GM18951 (cell line): ENCODE data around the gene SPTBN4.
"Not testable (repeated sequence)": the region's sequence is repeated elsewhere in the genome, so short reads cannot be mapped to it uniquely, and the experiment has no call there.

Experiments
- POLR2A ChIP-seq: IDR thresholded peaks from 4 replicates; pipeline ENCODE4 v1.6.1; 2011; ENCODE audit warnings: mild to moderate bottlenecking; ENCODE audit not compliant: insufficient read length, insufficient read depth; ENCODE audit errors: extremely low read depth
- in situ Hi-C: fragments of 300-500 bp; cut with MboI; formaldehyde crosslinking; loops from one replicate; pipeline ENCODE4 v1.12.0; 2022; ENCODE audit warnings: low sequenced_read_pairs, mixed read lengths, inconsistent platforms; ENCODE audit not compliant: unreplicated experiment

SPTBN4 gene

DNA sequence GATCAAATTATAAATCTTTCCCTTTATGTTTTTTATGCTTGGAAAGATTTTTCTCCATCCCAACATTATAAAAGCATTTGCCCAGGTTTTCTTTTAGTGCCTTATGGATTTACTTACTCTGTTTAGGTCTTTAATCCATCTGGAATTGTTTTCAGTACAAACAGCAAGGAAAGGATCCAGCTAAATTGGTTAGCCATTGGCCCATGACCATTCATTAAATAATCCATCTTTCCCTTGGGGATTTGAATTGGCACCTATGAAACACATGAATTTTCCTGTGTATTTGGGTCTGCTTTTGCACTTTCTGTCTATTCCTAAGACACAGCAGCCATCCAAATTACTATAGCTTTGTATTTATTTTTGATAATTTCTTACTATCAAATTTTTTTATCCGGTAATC, 81.0 kb downstream of the SPTBN4 start:
- no peak for TF ChIP-seq POLR2A
- in situ Hi-C loops, result no loop called here

- TF ChIP-seq POLR2A, result no peak
- in situ Hi-C loops, result no loop called here
These were observed 82.4 kb downstream of the SPTBN4 start for GRCh38 chr19:40549007-40549708.

GRCh38 chr19:40550951-40551350, 84.2 kb downstream of the SPTBN4 start:
- TF ChIP-seq POLR2A, result no peak
- in situ Hi-C loops, result no loop called here

DNA sequence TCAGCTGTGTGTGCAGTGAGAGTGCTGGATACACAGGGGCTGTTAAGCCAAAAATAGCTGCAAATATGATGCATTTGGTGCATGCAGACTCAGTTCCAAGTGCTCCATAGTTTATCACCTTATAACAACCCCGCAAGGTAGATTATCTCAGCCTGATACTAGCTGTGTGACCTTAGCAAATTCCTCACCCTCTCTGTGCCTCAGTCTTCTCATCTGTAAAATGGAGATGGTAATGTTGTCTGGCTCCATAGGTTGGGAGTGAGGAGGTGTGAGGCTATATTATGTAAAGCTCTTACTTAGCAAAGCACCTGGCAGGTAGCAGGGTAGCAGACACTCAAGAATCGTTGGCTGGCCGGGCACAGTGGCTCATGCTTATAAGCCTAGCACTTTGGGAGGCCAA, 86.0 kb downstream of the SPTBN4 start:
- no peak for TF ChIP-seq POLR2A
- in situ Hi-C loops, result no loop called here

DNA sequence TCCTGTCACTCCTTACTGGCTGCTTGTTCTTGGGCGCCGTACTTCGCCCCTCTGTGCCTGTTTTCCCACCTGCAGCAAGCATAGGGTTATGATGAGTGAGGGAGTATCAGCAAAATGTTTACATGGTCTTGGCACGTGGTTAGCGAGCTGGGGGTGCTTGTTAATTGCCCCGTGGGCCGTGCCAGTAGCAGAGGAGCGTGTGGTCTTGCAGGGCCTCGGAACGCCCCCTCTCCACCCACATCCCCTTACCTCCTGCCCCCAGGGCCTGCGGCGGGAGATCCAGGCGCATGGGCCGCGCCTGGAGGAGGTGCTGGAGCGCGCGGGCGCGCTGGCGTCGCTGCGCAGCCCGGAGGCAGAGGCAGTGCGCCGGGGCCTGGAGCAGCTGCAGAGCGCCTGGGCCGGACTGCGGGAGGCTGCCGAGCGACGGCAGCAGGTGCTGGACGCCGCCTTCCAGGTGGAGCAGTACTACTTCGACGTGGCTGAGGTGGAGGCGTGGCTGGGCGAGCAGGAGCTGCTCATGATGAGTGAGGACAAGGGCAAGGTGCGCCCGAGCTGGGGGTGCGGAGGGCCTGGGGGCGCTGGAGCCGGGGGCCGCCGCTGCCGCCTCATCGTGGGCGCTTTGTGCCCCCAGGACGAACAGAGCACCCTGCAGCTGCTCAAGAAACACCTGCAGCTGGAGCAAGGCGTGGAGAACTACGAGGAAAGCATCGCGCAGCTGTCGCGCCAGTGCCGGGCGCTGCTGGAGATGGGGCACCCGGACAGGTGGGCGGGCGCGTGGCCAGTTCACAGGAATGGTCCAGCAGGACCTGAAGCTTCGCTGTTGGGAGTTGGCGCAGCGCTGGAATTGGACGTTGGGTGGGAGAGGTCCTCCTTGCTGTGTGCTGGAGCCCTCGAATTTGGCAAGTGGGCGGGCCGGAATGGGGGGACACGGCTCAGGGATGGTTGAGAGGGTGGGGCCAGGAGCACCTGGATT, 87.4 kb downstream of the SPTBN4 start:
- no peak for TF ChIP-seq POLR2A
- in situ Hi-C loops, result no loop called here

GRCh38 chr19:40555978-40556689, 89.3 kb downstream of the SPTBN4 start:
- TF ChIP-seq POLR2A, result no peak
- in situ Hi-C loops, result no loop called here

DNA sequence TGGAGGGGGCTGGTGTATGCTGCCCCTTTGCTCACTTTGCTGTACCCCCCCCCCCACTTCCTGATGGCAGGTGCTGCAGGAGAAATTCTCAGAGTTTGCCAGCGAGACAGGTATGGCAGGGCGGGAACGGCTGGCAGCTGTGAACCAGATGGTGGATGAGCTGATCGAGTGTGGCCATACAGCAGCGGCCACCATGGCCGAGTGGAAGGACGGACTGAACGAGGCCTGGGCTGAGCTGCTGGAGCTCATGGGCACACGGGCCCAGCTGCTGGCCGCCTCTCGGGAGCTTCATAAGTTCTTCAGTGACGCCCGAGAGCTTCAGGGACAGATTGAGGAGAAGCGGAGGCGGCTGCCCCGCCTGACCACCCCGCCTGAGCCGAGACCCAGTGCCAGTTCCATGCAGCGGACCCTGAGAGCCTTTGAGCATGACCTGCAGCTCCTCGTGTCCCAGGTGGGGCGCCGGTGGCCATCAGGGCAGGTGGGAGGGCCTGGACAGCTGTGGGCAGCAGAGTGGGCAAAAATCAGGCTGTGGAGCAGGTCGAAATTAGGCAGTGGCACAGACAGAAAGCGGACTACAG, 90.2 kb downstream of the SPTBN4 start:
- TF ChIP-seq POLR2A, result no peak
- in situ Hi-C loops, result no loop called here

- TF ChIP-seq POLR2A, result no peak
- in situ Hi-C loops, result no loop called here
These were observed 92.6 kb downstream of the SPTBN4 start for GRCh38 chr19:40559394-40559793.

GRCh38 chr19:40560092-40560507, 93.3 kb downstream of the SPTBN4 start:
- in situ Hi-C loops, result no loop called here
- no peak for TF ChIP-seq POLR2A

DNA sequence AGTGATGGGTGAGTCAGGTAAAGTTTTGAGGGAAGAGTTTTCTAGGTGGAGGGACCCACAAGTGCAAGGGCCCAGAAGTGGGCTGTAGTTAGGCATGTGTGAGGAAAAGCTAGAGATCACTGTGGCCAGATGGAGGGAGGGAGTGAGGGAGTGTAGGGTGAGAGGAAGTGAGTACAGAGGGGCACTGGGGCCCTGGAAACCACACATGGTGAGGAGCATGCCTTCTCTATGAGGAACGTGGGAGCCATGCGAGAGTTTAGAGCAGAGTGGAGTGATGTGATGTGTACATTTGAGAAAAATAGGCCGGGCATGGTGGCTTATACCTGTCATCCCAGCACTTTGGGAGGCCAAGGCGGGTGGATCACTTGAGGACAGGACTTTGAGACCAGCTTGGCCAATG, 95.1 kb downstream of the SPTBN4 start:
- in situ Hi-C loops, result no loop called here
- no peak for TF ChIP-seq POLR2A

DNA sequence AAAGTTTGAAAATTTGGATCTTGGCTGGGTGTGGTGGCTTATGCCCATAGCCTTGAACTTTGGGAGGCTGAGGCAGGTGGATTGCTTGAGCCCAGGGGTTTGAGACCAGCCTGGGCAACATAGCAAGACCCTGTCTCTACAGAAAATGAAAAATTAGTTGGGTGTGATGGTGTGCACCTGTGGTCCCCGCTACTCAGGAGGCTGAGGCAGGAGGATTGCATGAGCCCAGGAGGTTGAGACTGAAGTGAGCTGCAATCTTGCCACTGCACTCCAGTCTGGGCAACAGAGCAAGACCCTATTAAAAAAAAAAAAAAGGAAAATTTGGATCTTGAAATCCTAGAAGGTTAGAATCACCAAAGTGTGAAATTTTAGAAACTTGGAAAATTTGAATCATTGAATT, 97.7 kb downstream of the SPTBN4 start:
- in situ Hi-C loops, result not testable (repeated sequence)

DNA sequence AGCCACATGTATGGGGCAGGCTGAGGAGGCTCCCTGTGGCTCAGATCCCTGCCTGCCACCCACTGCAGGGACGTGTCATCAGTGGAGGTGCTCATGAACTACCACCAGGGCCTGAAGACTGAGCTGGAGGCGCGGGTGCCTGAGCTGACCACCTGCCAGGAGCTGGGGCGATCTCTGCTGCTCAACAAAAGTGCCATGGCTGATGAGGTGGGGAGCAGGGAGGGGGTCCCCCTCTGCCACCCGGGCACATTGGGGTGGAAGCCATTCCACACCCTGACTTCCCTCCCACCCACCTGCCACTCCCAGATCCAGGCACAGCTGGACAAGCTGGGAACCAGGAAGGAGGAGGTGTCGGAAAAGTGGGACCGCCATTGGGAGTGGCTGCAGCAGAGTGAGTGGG, 98.6 kb downstream of the SPTBN4 start:
- no peak for TF ChIP-seq POLR2A
- in situ Hi-C loops, result no loop called here

- TF ChIP-seq POLR2A, result no peak
- in situ Hi-C loops, result no loop called here
These were observed 99.2 kb downstream of the SPTBN4 start for GRCh38 chr19:40565910-40566495.
